H1 (cell line): Measurements from ENCODE around the gene GPC6. TPM values are rescaled to one million over a fixed set of nuclear protein-coding genes. Genes with fewer than 3 reads are reported as not detected.

Source experiments
- CTCF ChIA-PET: fragments of 300-600 bp; sonication (Branson Sonifier 250); formaldehyde crosslinking; loops from one replicate; lab custom pipeline; 2021; ENCODE audit not compliant: partially characterized antibody; lab: Charles Lee
- POLR2A ChIA-PET: fragments of 300-600 bp; sonication (Branson Sonifier 250); formaldehyde crosslinking; loops from one replicate; lab custom pipeline; 2021; ENCODE audit warnings: inconsistent platforms; ENCODE audit not compliant: partially characterized antibody; lab: Charles Lee
- DNase-seq, 2 experiments: peaks; one replicate each; pipeline versions ENCODE4 v3.0.0 to v3.0.0-alpha.2; 2010 to 2022; ENCODE audit warnings: low spot score in 2 of 2, low read depth in 1 of 2, mixed read lengths in 1 of 2
- FAIRE-seq: peaks from 2 replicates; lab custom pipeline; 2011; peaks lifted over from hg19 to GRCh38; lab: Jason Lieb, UNC
- H2AFZ ChIP-seq: 2 replicates; pipeline ENCODE4 v1.8.1; 2012; ENCODE audit warnings: low read length, inconsistent platforms
- H2AK5ac ChIP-seq: 2 replicates; pipeline ENCODE4 v1.6.1; 2013; ENCODE audit warnings: low read depth, low read length
- H2BK120ac ChIP-seq: replicated peaks from 2 replicates; pipeline ENCODE3; 2013; ENCODE audit warnings: low read depth, low read length, inconsistent platforms
- H2BK12ac ChIP-seq: 2 replicates; pipeline ENCODE4 v1.6.1; 2013; ENCODE audit warnings: low read depth, low read length
- H2BK15ac ChIP-seq: 2 replicates; pipeline ENCODE4 v1.6.1; 2013; ENCODE audit warnings: low read length
- H2BK20ac ChIP-seq: 2 replicates; pipeline ENCODE4 v1.6.1; 2013; ENCODE audit warnings: low read length
- H2BK5ac ChIP-seq: 2 replicates; pipeline ENCODE4 v1.6.1; 2013; ENCODE audit warnings: low read depth, low read length
- H3K14ac ChIP-seq: 2 replicates; pipeline ENCODE4 v1.6.1; 2013; ENCODE audit warnings: inconsistent platforms; ENCODE audit not compliant: insufficient read length
- H3K18ac ChIP-seq: 2 replicates; pipeline ENCODE4 v1.6.1; 2013; ENCODE audit warnings: low read length; ENCODE audit errors: extremely low read depth
- H3K23ac ChIP-seq: 2 replicates; pipeline ENCODE4 v1.6.1; 2013; ENCODE audit warnings: inconsistent platforms; ENCODE audit not compliant: insufficient read length
- H3K23me2 ChIP-seq: 2 replicates; pipeline ENCODE4 v1.6.1; 2013; ENCODE audit warnings: low read depth, low read length
- H3K27ac ChIP-seq: 2 replicates; pipeline ENCODE4 v1.6.1; 2011; ENCODE audit warnings: low read depth, low read length, inconsistent platforms
- H3K27me3 ChIP-seq, 4 experiments: replicated peaks in 1 of 4; 1 replicate in 1 of 4; 2 replicates in 3 of 4; pipeline versions ENCODE4 v1.6.1 to v1.8.1; 2011 to 2013; ENCODE audit warnings: low read length in 3 of 4, mild to moderate bottlenecking in 3 of 4, inconsistent platforms in 2 of 4, mixed read lengths in 2 of 4, moderate library complexity in 1 of 4; ENCODE audit not compliant: control insufficient read depth in 3 of 4, insufficient read depth in 3 of 4; ENCODE audit errors: extremely low read depth in 1 of 4
- H3K36me3 ChIP-seq, 4 experiments: 2 replicates each; pipeline versions ENCODE4 v1.6.1 to v1.8.1; 2011 to 2013; ENCODE audit warnings: mild to moderate bottlenecking in 4 of 4, low read length in 3 of 4, moderate library complexity in 2 of 4, control low read depth in 1 of 4, inconsistent platforms in 1 of 4; ENCODE audit not compliant: insufficient read depth in 4 of 4, control insufficient read depth in 2 of 4
- H3K4ac ChIP-seq: replicated peaks from 2 replicates; pipeline ENCODE3; 2013; ENCODE audit warnings: low read length, low read depth, mixed read lengths, inconsistent platforms; ENCODE audit not compliant: insufficient read length
- H3K4me1 ChIP-seq, 4 experiments: replicated peaks in 1 of 4; 1 replicate in 1 of 4; 2 replicates in 3 of 4; pipeline versions ENCODE4 v1.6.1 to v1.8.1; 2011 to 2013; ENCODE audit warnings: low read length in 3 of 4, inconsistent platforms in 2 of 4, mixed read lengths in 1 of 4; ENCODE audit not compliant: insufficient read depth in 4 of 4, control insufficient read depth in 3 of 4
- H3K4me2 ChIP-seq, 2 experiments: 2 replicates each; pipeline versions ENCODE4 v1.6.1 to v1.8.1; 2011 to 2013; ENCODE audit warnings: low read depth in 2 of 2, low read length in 2 of 2, control low read depth in 1 of 2, inconsistent platforms in 1 of 2, mild to moderate bottlenecking in 1 of 2; ENCODE audit not compliant: insufficient read depth in 1 of 2
- H3K4me3 ChIP-seq, 4 experiments: fragments of 200-600, 300-600 bp in 1 of 4; sonication (generic), shearing (Covaris generic), sonication (Bioruptor Twin) in 1 of 4; 2 replicates each; pipeline versions ENCODE4 v1.5.1 to v1.8.1; 2011 to 2016; ENCODE audit warnings: low read length in 4 of 4, low read depth in 3 of 4, control low read depth in 2 of 4, inconsistent platforms in 2 of 4, mild to moderate bottlenecking in 2 of 4, mixed read lengths in 1 of 4, moderate library complexity in 1 of 4; ENCODE audit not compliant: insufficient read depth in 2 of 4; ENCODE audit errors: extremely low read depth in 1 of 4
- H3K56ac ChIP-seq: replicated peaks from 2 replicates; pipeline ENCODE3; 2013; ENCODE audit warnings: low read depth, mild to moderate bottlenecking, mixed read lengths, low read length, inconsistent platforms; ENCODE audit not compliant: insufficient read length
- H3K79me1 ChIP-seq: 2 replicates; pipeline ENCODE4 v1.6.1; 2013; ENCODE audit warnings: low read depth, low read length, control low read depth
- H3K79me2 ChIP-seq, 2 experiments: 2 replicates each; pipeline versions ENCODE4 v1.6.1 to v1.8.1; 2012 to 2013; ENCODE audit warnings: low read length in 2 of 2, mild to moderate bottlenecking in 2 of 2, inconsistent platforms in 1 of 2; ENCODE audit not compliant: insufficient read depth in 2 of 2, control insufficient read depth in 1 of 2
- H3K9ac ChIP-seq, 4 experiments: replicated peaks in 1 of 4; 1 replicate in 1 of 4; 2 replicates in 3 of 4; pipeline versions ENCODE4 v1.6.1 to v1.8.1; 2011 to 2013; ENCODE audit warnings: low read depth in 3 of 4, low read length in 3 of 4, control low read depth in 2 of 4, mild to moderate bottlenecking in 2 of 4, moderate library complexity in 2 of 4, inconsistent platforms in 1 of 4; ENCODE audit errors: extremely low read depth in 1 of 4
- H3K9me3 ChIP-seq, 2 experiments: 2 replicates each; pipeline versions ENCODE4 v1.6.1 to v1.8.1; 2012 to 2013; ENCODE audit warnings: mild to moderate bottlenecking in 2 of 2, moderate library complexity in 2 of 2, control low read depth in 1 of 2, inconsistent platforms in 1 of 2, low read depth in 1 of 2, low read length in 1 of 2, mixed read lengths in 1 of 2; ENCODE audit not compliant: insufficient read depth in 2 of 2
- H4K20me1 ChIP-seq, 2 experiments: replicated peaks in 1 of 2; 2 replicates each; pipeline versions ENCODE3 to v1.8.1; 2011 to 2013; ENCODE audit warnings: inconsistent platforms in 2 of 2, low read length in 2 of 2, mild to moderate bottlenecking in 1 of 2; ENCODE audit not compliant: insufficient read depth in 2 of 2, control insufficient read depth in 1 of 2
- H4K5ac ChIP-seq: 2 replicates; pipeline ENCODE4 v1.6.1; 2013; ENCODE audit warnings: low read length, low read depth, mixed read lengths, inconsistent platforms; ENCODE audit not compliant: insufficient read length
- H4K8ac ChIP-seq: 2 replicates; pipeline ENCODE4 v1.8.0; 2013; ENCODE audit warnings: mild to moderate bottlenecking, moderate library complexity, low read length, inconsistent platforms; ENCODE audit not compliant: insufficient read depth; ENCODE audit errors: extremely low read depth
- H4K91ac ChIP-seq: replicated peaks from 2 replicates; pipeline ENCODE3; 2013; ENCODE audit warnings: low read length, mixed read lengths, inconsistent platforms; ENCODE audit not compliant: insufficient read length
- ATF3 ChIP-seq: IDR thresholded peaks from 2 replicates; pipeline ENCODE4 v1.6.1; 2011; ENCODE audit warnings: low read depth, mild to moderate bottlenecking, low read length; ENCODE audit not compliant: insufficient read depth
- polyA plus RNA-seq, 7 experiments: library from polyadenylated mRNA; depleted of rRNA in 3 of 7; stranded (reverse) in 5 of 7; unstranded in 2 of 7; fragments of >200 nt in 5 of 7; fragments of 200-250 nt in 2 of 7; gene quantifications; 1 replicate in 5 of 7; 2 replicates in 1 of 7; 4 replicates in 1 of 7; pipeline versions ENCODE4 v1.2.1 to v1.2.3, GENCODE V29; 2011 to 2013; ENCODE audit warnings: missing spikeins in 2 of 7, mixed read lengths in 2 of 7
- total RNA-seq: library from RNA; stranded (reverse); fragmentation: NEBNext Ultra II Directional; extraction: Animal tissue kit (Norgen Biotek cat#: 25700); gene quantifications from 2 replicates; pipeline ENCODE4 v1.2.1, GENCODE V29; 2021

The GPC6 gene
- total and polyA plus RNA-seq, 2 of the 8 experiments (the other 6 are each of a cell fraction or from before 2014, with no cell fraction given): 5.4 to 12.0 TPM

- no peak overlapping the region for H3K56ac ChIP-seq
- POLR2A ChIA-PET: no interaction called here
Measured at GRCh38 chr13:93621966-93622365, 395.4 kb downstream of the GPC6 start.

More at GRCh38 chr13:93621966-93622365, 395.4 kb downstream of the GPC6 start:
- Histone ChIP-seq H3K79me2 (no peaks in the 10 kb centered on the region), H3K9me3 (no peaks in the 10 kb centered on the region), H3K9ac (no peak overlapping the region), H3K14ac (no peak overlapping the region), H3K4me3 (no peak overlapping the region), H2BK5ac (no peak overlapping the region), H3K23me2 (no peaks in the 10 kb centered on the region; the same call in 1 of the 2 replicates), H2BK12ac (no peak overlapping the region), H4K91ac (no peak overlapping the region), H4K20me1 (no peaks in the 10 kb centered on the region), H3K4ac (no peak overlapping the region), H2BK20ac (no peak overlapping the region), H3K18ac (no peak overlapping the region), H3K27ac (no peak overlapping the region), H2AFZ (no peak overlapping the region), H4K5ac (no peak overlapping the region), H2BK120ac (no peak overlapping the region), H3K4me2 (no peak overlapping the region), H4K8ac (no peak overlapping the region), H3K27me3 (no peaks in the 10 kb centered on the region), H3K23ac (no peak overlapping the region), H2BK15ac (no peak overlapping the region), H3K36me3 (no peaks in the 10 kb centered on the region), H3K79me1 (no peaks in the 10 kb centered on the region), H2AK5ac (no peak overlapping the region), H3K4me1 (peaks cover 0 to 5% (median 0%) of the 10 kb centered on the region in 4 experiments; a peak in 1 of 7 replicates)
- DNase-seq (no peak), FAIRE-seq (no peak)
- TF ChIP-seq ATF3: no peak
- CTCF ChIA-PET: no interaction called here
